Hematopoietic multipotent progenitor cell treated with erythropoietin and hydrocortisone succinate and interleukin-3 and kit ligand, for 4 days (in vitro differentiated cells): ENCODE results near the gene ALKBH4.
"Not testable (repeated sequence)": the region's sequence is repeated elsewhere in the genome, so short reads cannot be mapped to it uniquely, and the experiment has no call there.

ENCODE experiments used
- DNase-seq: peaks from one replicate; pipeline ENCODE4 v3.0.0-alpha.2; 2015

Gene ALKBH4

DNA sequence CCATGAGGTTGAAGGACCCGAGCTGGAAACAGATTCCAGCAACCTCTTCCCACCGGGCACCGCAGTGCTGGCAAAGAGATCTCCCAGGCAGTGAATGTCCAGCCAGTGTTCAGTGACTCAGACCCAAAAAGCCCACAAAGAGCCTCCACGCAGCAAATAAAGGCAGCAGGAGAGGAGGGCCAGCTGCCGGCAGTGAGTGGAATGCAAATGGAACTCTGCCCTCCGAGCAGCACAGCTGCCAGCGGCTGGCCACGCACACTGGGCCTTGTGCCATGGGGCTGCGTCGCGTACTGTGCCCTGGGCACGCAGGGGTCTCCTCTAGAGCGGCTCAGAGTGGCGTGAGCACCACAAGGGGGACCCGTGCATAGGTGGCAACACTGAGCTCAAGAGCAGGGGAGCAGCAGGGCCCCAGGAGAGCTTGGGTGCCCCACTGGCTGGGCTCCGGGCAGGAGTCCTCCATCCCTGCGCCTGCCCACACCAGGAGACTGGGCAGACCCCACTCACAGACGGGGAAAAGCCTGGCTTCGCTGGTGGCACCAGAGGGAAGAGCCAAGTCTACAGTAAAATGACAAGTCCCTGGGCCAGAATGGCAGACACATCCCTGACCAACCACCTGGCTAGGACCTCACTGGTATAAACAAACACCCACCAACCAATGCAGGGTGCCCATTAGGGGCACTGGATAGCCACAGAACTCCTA lies 10.2 kb upstream of the ALKBH4 start:
- DNase-seq, result not testable (repeated sequence)

DNA sequence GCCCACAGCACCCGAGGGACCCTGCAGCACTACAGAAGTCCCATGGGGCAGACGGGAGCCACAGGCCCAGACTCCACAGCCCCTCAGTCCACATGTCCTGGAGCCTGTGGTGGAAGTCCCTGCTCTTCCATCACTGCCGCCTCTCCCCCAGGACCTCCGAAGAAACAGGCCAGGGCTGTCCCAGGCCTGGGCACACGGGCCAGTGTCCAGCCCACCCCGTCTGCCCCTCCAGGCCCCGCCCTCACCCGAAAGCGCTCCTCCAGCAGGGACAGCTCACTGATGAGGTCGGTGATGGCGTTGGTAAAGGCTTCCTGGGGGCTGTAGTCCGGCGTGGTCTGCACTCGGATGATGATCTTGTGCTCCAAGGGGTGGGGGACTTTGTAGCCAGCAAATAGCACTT lies 9.5 kb upstream of the ALKBH4 start:
- not testable (repeated sequence) for DNase-seq

DNA sequence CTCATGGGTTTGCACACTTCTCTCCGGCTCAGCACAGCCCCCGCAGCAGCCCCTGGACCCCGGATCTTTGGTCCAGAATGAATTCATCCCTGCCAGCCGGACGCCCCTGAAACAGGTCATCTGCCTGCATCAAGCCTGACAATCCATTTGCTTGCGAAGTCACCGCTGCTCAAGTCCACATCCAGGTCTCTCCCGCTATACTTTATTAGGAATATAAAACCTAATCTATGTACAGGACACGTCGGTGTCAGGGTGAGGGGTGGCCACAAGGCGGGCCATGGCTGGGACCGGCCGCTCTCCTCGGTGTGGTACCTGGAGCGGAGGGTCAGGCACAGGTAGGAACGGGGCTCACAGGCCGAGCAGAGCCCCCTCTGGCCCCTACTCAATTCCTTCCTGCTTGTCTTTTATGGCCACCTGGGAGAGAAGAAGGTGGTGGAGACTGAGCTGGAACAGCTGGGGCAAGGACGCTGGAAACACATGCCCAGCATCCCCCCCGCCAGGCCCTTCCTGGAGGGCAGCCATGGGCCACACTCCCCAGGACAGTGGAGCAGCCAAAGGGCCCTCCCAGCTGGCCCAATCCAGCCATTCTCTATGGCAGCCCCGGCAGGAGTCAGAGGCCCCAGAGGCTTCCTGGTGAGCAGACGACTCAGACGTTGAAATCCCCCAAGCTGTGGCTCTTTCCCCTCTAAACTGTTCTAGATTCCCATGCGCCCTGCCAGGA lies 8.8 kb upstream of the ALKBH4 start:
- DNase-seq, result no peak

GRCh38 chr7:102472126-102473041 lies 7.7 kb upstream of the ALKBH4 start:
- DNase-seq, result peak; percentile 55

GRCh38 chr7:102471791-102472125 lies 7.1 kb upstream of the ALKBH4 start:
- no peak for DNase-seq

- DNase-seq, result no peak
Measured at GRCh38 chr7:102469972-102470825, 5.5 kb upstream of the ALKBH4 start.

- no peak for DNase-seq
Measured at GRCh38 chr7:102469351-102469971, 4.8 kb upstream of the ALKBH4 start.

GRCh38 chr7:102468478-102469350 lies 4.1 kb upstream of the ALKBH4 start:
- no peak for DNase-seq

DNA sequence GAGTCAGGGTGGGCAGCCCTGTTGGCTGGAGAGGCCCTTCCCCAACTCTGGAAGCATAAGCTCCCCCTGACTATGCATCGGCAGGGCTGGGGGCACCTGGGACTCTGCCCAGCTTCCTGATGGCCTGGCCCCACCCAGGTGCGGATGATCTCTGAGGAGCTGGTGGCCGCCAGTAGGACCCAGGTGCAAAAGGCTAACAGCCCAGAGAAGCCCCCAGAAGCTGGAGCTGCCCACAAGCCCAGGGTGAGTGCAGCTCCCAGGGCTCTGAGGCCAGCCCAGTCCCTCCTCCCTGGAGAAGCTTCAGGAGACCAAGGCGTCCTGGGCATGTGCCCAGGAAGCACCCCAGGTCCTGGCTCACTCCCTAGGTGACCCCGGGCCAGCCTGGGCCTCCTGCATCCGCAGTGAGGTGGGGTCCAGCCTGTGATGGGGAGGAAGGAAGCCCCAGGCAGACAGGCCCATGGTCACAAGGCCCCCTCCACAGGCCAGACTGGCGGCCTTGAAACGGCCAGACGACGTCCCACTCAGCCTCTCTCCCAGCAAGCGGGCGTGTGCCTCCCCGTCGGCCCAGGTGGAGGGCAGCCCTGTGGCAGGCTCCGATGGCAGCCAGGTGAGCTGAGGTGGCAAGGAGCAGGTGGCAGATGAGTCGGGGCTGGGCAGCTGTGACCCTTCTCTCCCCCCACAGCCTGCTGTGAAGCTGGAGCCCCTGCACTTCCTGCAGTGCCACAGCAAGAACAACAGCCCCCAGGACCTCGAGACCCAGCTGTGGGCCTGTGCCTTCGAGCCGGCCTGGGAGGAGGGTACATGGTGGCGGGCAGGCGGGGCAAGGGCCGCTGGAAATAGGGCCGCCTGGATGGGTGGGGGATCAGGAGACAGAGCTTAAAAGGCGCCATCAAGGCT lies 3.2 kb upstream of the ALKBH4 start:
- DNase-seq, result no peak

GRCh38 chr7:102466097-102466496 lies 1.4 kb upstream of the ALKBH4 start:
- no peak for DNase-seq

DNA sequence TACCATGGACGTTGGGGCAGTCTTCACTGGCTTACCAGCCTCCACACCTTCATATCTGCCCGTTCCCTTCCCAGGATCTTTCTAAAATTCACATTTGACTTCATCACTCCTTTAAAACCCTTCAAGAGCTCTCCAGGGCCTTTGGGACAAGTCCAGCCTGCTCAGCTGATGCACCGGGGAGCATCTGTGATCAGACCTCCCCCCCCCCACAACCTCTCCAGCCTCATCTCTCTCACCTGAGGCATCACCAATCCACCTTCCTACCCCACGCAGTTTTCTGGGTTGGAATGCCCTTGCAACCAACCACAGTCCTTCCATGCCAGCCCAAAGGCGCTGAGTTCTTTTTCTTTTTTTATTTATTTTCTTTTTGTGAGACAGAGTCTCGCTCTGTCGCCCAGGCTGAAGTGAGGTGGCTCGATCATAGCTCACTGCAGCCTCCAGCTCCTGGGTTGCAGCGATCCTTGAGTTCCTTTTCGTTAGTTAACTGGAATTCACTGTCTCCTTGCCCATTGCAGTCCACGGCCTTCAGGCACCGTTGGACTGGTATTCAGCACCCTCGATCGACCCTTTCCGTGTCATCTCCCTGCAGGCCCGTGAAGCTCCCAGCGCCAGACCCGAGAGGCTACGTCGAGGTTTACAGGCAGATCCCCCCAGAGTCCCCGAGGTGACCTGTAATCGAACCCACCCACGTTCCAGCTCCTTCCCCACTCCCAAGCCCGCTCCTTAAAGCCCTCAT lies 654 bp downstream of the ALKBH4 start:
- peak; percentile 41 for DNase-seq

DNA sequence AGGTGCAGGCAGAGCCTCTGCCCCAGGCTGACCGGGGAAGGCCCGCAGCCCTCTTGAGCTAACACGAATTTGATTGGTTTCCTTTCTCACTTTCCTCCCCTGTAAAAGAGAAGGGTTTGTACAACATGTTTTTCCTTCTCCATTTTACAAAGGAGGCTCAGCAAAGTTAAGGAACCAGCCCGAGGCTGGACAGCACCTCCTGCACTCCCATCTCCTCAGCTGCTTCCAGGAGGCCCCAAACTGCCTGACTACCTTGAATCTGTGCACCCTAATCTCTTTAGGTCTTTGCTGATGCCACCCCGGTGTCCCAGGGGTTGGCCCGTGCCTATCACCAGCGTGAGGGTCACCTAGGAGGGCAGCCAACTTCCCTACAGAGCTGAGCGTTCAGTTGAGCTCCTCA lies 4.2 kb downstream of the ALKBH4 start:
- DNase-seq, result no peak

DNA sequence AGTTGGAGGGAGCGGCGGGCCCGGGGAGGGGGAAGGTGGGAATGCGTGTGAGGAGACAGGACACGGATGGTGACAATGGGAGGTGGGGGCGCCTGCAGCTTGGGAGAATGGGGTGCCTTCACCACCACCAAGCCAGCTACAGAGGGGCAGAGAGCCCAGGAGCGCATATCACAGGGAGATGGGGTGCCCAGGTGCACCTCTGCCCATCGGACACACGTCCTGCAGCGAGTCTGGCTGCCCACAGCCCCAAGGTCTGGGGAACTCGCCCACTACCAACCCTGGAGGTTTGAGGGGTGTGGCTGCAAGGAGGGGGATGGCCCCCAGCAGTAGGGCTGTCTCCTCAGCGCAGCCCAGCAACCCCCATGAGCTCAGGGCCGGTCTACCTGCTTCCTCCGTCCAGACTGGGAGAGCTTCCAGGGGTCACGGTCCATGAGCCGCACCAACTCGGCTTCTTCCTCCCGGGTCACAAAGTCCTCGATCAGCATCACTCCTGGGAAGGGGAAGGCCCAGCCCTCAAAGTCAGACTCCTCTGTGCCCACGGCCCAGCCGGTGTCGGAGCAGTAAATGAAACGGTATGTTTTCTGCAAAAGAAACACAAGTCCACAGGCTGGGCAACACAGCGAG lies 5.3 kb downstream of the ALKBH4 start:
- no peak for DNase-seq

DNA sequence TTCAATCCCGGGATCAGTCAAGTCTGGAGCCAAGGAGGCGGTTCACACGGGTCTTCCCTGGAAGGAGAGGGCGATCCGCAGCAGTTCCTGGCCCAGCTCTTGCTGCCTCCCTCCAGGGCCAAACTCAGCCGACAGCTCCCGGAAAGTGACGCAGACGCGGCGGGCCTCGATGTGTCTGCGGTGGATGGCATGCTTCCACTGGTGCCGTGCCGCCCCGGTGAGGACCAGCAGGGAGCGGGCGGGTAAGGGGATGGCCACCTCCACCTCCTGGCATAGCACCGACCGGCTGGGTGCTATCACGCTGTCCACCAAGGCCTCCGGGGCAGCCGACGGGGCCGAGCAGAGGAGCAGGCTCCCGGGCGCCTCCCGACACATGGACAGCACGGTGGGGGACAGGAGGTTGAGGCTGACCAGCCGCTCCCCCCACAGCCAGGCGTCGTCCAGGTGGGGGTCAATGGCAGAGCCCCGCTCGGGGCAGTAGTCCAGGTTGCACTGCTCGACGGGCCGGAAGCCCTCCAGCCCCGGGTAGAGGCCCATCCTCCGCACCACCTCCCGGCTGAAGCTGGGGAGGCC lies 7.2 kb downstream of the ALKBH4 start:
- no peak for DNase-seq

GRCh38 chr7:102456327-102456726 lies 8.3 kb downstream of the ALKBH4 start:
- no peak for DNase-seq

- DNase-seq, result no peak
Measured at GRCh38 chr7:102455596-102455995, 9.1 kb downstream of the ALKBH4 start.

GRCh38 chr7:102454932-102455331 lies 9.7 kb downstream of the ALKBH4 start:
- not testable (repeated sequence) for DNase-seq

DNA sequence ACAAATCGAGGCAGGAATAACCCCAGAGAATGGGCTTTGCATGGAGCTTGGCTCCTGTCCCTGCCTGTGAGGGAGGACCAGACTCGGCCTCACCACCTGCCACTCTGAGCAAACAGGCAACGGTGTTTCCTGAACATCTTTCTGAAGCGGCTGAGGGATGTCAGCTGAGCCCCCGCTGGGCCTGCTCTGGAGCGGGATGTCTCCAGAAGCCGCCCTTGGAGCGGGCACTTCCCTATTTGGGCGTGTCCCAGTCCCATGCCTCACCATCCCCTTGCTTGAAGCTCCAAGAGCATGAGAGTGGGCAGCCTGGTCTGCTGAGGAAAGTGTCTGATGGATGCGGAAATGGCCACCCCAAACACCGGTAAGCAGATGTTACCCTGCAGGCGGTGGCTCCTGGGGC lies 10.2 kb downstream of the ALKBH4 start:
- DNase-seq, result no peak

GRCh38 chr7:102453319-102453718 lies 11.3 kb downstream of the ALKBH4 start:
- DNase-seq, result no peak
